Left lung (tissue), 10 donors: ENCODE results near the gene RAB11B. TPM values are rescaled to one million over a fixed set of nuclear protein-coding genes. Genes with fewer than 3 reads are reported as not detected.

Experiments used
- ATAC-seq: fragments of 200-7000 bp; cut with Tn5 transposase; one replicate; pipeline ENCODE4 v1.9.1; 2020; ENCODE audit warnings: moderate library complexity
- DNase-seq, 4 donors: peaks; one replicate each; pipeline ENCODE4 v3.0.0-alpha.2; 2013 to 2020
- H3K27ac ChIP-seq, 2 donors: fragments of 200-600 bp; sonication (generic) in 1 of 2; one replicate each; pipeline versions ENCODE4 v1.5.0 to v1.8.0; 2020 to 2021
- H3K27me3 ChIP-seq, 2 donors: fragments of 200-600 bp; sonication (generic) in 1 of 2; one replicate each; pipeline versions ENCODE4 v1.5.0 to v1.8.0; 2020 to 2021
- H3K36me3 ChIP-seq, 2 donors: fragments of 200-600 bp; sonication (generic) in 1 of 2; one replicate each; pipeline versions ENCODE4 v1.5.0 to v1.8.0; 2020 to 2021
- H3K4me1 ChIP-seq, 2 donors: fragments of 200-600 bp; one replicate each; pipeline ENCODE4 v1.8.0; 2021
- H3K4me3 ChIP-seq, 2 donors: fragments of 200-600 bp; sonication (generic) in 1 of 2; one replicate each; pipeline versions ENCODE4 v1.5.0 to v1.8.0; 2020 to 2021; ENCODE audit warnings: mild to moderate bottlenecking in 1 of 2
- H3K9me3 ChIP-seq, 2 donors: fragments of 200-600 bp; sonication (generic) in 1 of 2; one replicate each; pipeline versions ENCODE4 v1.5.0 to v1.8.0; 2020 to 2021
- CTCF ChIP-seq, 2 donors: fragments of 200-600 bp; sonication (generic) in 1 of 2; IDR thresholded peaks; one replicate each; pipeline versions ENCODE4 v1.5.0 to v1.8.0; 2021; ENCODE audit warnings: antibody characterized with exemption in 2 of 2
- intact Hi-C, 2 donors: fragments of 100-400 bp; cut with DNase I; formaldehyde crosslinking; loops; one replicate each; pipeline versions ENCODE4 v1.11.2 to v1.14.2; 2022
- microRNA-seq, 2 donors: library from miRNA; unstranded; fragments of <30 nt; microRNA quantifications; one replicate each; pipeline ENCODE4, GENCODE V29; 2019
- polyA plus RNA-seq, 6 donors: library from polyadenylated mRNA; unstranded; fragments of 120-200 nt; gene quantifications; one replicate each; pipeline ENCODE4 v1.2.1, GENCODE V29; 2013; ENCODE audit not compliant: insufficient read length in 6 of 6
- total RNA-seq, 2 donors: library from RNA; stranded (reverse); fragmentation: NEBNext Ultra II Directional; extraction: Animal tissue kit (Norgen Biotek cat#: 25700); gene quantifications; one replicate each; pipeline ENCODE4 v1.2.1, GENCODE V29; 2021
- donor health status: DM: no; HTN: yes; CAD: no.
- donor health status: DM: no; HTN: no; CAD: no.

RAB11B gene
- total and polyA plus RNA-seq, 8 donors: 91.6 to 137 (median 129) TPM

- Histone ChIP-seq H3K27me3 (no peaks in the 10 kb centered on the region), H3K4me3 (no peak overlapping the region), H3K27ac (no peak overlapping the region), H3K36me3 (peaks cover 0 to 35% of the 10 kb centered on the region in 2 donors), H3K9me3 (no peaks in the 10 kb centered on the region), H3K4me1 (peaks cover 37 to 95% of the 10 kb centered on the region in 2 donors)
- DNase-seq: no peak
- TF ChIP-seq CTCF (IDR thresholded peaks at IDR 0.05): no peak
- intact Hi-C loops: no loop called here
- ATAC-seq: no peak
Measured at GRCh38 chr19:8453616-8454015, 63.5 kb downstream of the RAB11B start.

Small RNAs within 50 kb of the gene (microRNA-seq; reads per million reads assigned to microRNA genes)
- 0 to 1.8 reads per million in 2 donors for gene MIR4999

Other genes starting within 250 kb of the RAB11B start
- 1 to 10 TPM in 1 of 2 donors, under 1 TPM in 1; 0.63 to 4.8 TPM for gene FBN3, start 240.8 kb upstream of the RAB11B start, total RNA-seq
- gene FBN3, start 240.8 kb upstream of the RAB11B start, polyA plus RNA-seq: 10 to 100 TPM; 63.6 to 84.0 (median 75.0) TPM
- 10 to 100 TPM; 36.8 to 38.6 TPM for gene CERS4, start 181.0 kb upstream of the RAB11B start, total RNA-seq
- 10 to 100 TPM; 46.1 to 59.1 (median 51.9) TPM for gene CERS4, start 181.0 kb upstream of the RAB11B start, polyA plus RNA-seq
- 10 to 100 TPM; 44.1 to 58.3 TPM for gene CD320, start 82.0 kb upstream of the RAB11B start, total RNA-seq
- 10 to 100 TPM; 30.4 to 42.5 (median 34.0) TPM for gene CD320, start 82.0 kb upstream of the RAB11B start, polyA plus RNA-seq
- gene NDUFA7, start 69.0 kb upstream of the RAB11B start, total RNA-seq: 10 to 100 TPM; 38.7 to 40.8 TPM
- 10 to 100 TPM; 32.0 to 51.6 (median 37.7) TPM for gene NDUFA7, start 69.0 kb upstream of the RAB11B start, polyA plus RNA-seq
- gene RPS28, start 68.9 kb upstream of the RAB11B start, total RNA-seq: 1,000 to 10,000 TPM; 1,595 to 1,630 TPM
- 100 to 1,000 TPM; 565 to 753 (median 599) TPM for gene RPS28, start 68.9 kb upstream of the RAB11B start, polyA plus RNA-seq
- 10 to 100 TPM; 14.4 to 29.0 TPM for gene KANK3, start 47.1 kb upstream of the RAB11B start, total RNA-seq
- 10 to 100 TPM; 14.6 to 24.9 (median 15.5) TPM for gene KANK3, start 47.1 kb upstream of the RAB11B start, polyA plus RNA-seq
- gene ANGPTL4, start 26.2 kb upstream of the RAB11B start, total RNA-seq: 10 to 100 TPM in 1 of 2 donors, 1 to 10 TPM in 1; 2.5 to 24.8 TPM
- 1 to 10 TPM; 3.1 to 7.0 (median 4.3) TPM for gene ANGPTL4, start 26.2 kb upstream of the RAB11B start, polyA plus RNA-seq
- gene MARCHF2, start 22.9 kb downstream of the RAB11B start, total RNA-seq: 10 to 100 TPM; 46.5 to 54.6 TPM
- 10 to 100 TPM in 5 of 6 donors, 1 to 10 TPM in 1; 9.1 to 12.8 (median 12.1) TPM for gene MARCHF2, start 22.9 kb downstream of the RAB11B start, polyA plus RNA-seq
- gene HNRNPM, start 54.6 kb downstream of the RAB11B start, total RNA-seq: 100 to 1,000 TPM; 121 to 163 TPM
- 100 to 1,000 TPM; 289 to 382 (median 340) TPM for gene HNRNPM, start 54.6 kb downstream of the RAB11B start, polyA plus RNA-seq
- gene PRAM1, start 112.3 kb downstream of the RAB11B start, total RNA-seq: 10 to 100 TPM; 10.7 to 26.8 TPM
- gene PRAM1, start 112.3 kb downstream of the RAB11B start, polyA plus RNA-seq: 1 to 10 TPM; 2.5 to 4.2 (median 3.2) TPM
- 10 to 100 TPM; 15.4 to 19.2 TPM for gene ZNF414, start 123.8 kb downstream of the RAB11B start, total RNA-seq
- gene ZNF414, start 123.8 kb downstream of the RAB11B start, polyA plus RNA-seq: 10 to 100 TPM; 17.0 to 32.4 (median 18.6) TPM
- gene MYO1F, start 187.1 kb downstream of the RAB11B start, total RNA-seq: 100 to 1,000 TPM in 1 of 2 donors, 10 to 100 TPM in 1; 42.6 to 161 TPM
- gene MYO1F, start 187.1 kb downstream of the RAB11B start, polyA plus RNA-seq: 10 to 100 TPM; 11.3 to 15.8 (median 13.2) TPM
- gene ADAMTS10, start 220.4 kb downstream of the RAB11B start, total RNA-seq: 10 to 100 TPM; 18.5 to 23.9 TPM
- gene ADAMTS10, start 220.4 kb downstream of the RAB11B start, polyA plus RNA-seq: 10 to 100 TPM; 47.2 to 72.2 (median 62.4) TPM
- gene NFILZ, start 240.3 kb downstream of the RAB11B start, total RNA-seq: not detected
- not detected for gene NFILZ, start 240.3 kb downstream of the RAB11B start, polyA plus RNA-seq